CD4-positive, alpha-beta T cell treated with Interleukin-4 for 1 hour (primary cell): Measurements from ENCODE around the gene NOL9.
A peak's percentile ranks its signal among the peaks of the same experiment; 100 is the strongest.

Experiments used
- DNase-seq, 2 donors: peaks; one replicate each; pipeline ENCODE4 v3.0.0-alpha.2; 2020 to 2022

NOL9 gene

GRCh38 chr1:6588893-6589520 is 34.7 kb upstream of the NOL9 start:
- DNase-seq, result no peak

DNA sequence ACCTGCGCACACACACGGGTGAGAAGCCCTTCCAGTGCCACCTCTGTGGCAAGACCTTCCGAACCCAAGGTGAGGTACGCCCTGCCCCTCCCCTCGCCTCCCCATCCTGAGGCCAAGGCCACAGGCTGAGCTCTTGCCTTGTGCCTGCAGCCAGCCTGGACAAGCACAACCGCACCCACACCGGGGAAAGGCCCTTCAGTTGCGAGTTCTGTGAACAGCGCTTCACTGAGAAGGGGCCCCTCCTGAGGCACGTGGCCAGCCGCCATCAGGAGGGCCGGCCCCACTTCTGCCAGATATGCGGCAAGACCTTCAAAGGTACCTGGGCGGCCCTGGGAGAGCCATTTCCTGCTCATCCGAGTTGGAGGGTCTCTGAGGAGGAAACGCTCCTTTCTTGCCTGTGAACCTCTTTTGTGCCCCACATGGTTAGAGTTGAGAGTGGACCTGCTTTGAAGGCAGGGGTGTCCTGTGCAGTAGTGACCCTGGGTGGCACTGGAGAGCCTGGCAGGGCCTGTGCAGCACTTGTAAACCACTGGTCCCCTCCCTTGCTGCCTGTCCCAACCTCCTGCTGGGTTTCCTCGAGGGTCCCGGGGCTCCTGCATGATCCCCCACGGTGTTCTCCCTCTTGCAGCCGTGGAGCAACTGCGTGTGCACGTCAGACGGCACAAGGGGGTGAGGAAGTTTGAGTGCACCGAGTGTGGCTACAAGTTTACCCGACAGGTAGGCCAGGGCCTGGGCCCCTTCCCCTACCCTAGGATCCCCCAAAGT is 34.0 kb upstream of the NOL9 start:
- DNase-seq, result no peak

GRCh38 chr1:6587261-6588005 is 33.1 kb upstream of the NOL9 start:
- DNase-seq, result no peak

GRCh38 chr1:6586404-6586816 is 32.1 kb upstream of the NOL9 start:
- DNase-seq, result no peak

- DNase-seq, result no peak
Observed at GRCh38 chr1:6585841-6586240, 31.5 kb upstream of the NOL9 start.

GRCh38 chr1:6585081-6585722 is 30.9 kb upstream of the NOL9 start:
- no peak for DNase-seq

- no peak for DNase-seq
Observed at GRCh38 chr1:6584126-6585080, 30.1 kb upstream of the NOL9 start.

- no peak for DNase-seq
Observed at GRCh38 chr1:6582370-6582769, 28.1 kb upstream of the NOL9 start.

DNA sequence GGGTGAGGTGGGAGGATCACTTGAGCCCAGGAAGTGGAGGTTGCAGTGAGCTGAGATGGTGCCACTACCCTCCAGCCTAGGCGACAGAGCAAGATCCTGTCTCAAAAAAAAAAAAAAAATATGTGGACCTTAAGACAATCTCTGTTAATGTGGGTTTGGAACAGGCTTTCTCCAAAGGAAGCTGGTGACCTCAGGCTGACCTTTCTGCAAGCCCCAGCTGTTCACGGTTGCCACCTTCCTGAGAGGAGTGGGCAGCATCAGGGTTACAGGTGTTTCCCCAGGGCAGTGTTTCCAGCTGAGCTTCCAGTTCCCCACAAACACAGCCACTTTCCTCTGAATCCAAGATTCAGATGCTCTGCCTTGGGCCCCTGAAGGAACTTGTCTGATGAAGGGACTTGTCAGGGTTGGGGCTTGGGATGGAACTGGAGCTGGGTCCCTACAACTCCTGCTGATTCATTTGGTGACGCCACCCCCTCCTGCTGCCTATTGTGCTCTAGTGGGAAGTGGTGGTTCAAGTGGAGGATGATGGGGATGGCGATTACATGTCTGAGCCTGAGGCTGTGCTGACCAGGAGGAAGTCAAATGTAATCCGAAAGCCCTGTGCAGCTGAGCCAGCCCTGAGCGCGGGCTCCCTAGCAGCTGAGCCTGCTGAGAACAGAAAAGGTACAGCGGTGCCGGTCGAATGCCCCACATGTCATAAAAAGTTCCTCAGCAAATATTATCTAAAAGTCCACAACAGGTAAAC is 27.4 kb upstream of the NOL9 start:
- peak in 1 of 2 donors; percentile 59 for DNase-seq

- peak; percentile 5 to 17 for DNase-seq
Observed at GRCh38 chr1:6580593-6581409, 26.5 kb upstream of the NOL9 start.

DNA sequence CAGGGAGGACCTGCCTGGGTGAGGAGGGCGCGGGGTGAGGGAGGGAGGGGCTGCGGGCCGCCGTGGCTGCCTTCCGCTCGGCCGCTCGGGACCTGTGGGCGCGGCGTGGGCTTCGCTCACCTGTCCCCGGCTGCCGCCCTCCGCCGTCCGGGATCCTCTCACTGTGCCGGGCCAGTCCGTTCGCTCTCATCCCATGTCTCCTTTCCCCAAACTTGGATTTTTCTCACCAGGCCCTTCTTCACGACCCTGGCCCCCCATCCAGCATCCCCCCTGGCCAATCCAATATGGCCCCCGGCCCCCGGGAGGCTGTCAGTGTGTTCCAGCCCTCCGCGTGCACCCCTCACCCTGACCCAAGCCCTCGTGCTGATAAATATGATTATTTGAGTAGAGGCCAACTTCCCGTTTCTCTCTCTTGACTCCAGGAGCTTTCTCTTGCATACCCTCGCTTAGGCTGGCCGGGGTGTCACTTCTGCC is 25.8 kb upstream of the NOL9 start:
- DNase-seq, result peak in 1 of 2 donors; percentile 20

GRCh38 chr1:6579374-6580118 is 25.2 kb upstream of the NOL9 start, which contains the start of gene ZBTB48:
TSS of gene ZBTB48 (plus strand) at chr1:6579994. CDS start at chr1:6580610, 616 bp downstream.
- DNase-seq, result peak; percentile 97 to 98

GRCh38 chr1:6578624-6579373 is 24.5 kb upstream of the NOL9 start:
- no peak for DNase-seq

DNA sequence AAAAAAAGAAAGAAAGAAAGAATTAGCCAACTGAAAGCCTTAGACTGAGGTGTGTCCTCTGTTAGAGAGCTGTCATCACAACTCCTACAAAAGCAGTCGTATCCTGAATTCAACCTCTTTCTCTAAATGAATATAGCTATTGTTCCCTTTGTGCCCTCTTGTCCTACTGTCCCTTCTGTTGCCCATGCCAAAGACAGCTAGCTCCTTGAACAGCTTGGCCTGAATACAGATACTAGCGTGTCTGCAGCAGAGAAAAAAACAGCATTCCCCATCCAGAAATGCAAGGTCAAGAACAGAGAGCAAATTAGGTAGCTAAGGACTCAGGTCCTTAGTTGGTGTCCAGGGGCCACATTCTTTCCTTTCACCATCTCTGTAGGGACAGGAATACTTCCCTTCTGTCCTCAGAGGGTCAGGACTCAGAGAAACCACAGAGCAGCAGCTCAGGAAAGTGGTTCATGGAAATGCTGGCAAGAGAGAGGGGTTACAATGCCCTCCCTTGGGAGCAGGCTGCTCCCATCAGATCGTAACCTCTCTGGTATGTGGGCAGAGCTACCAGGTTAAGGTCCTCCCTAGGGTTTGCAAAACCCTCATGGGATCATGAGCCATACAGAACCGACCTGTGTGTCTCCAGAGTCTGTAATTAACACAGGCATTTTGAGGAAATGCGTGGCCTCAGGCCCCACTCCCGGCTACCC is 23.7 kb upstream of the NOL9 start:
- no peak for DNase-seq

GRCh38 chr1:6574818-6575217 is 20.5 kb upstream of the NOL9 start:
- no peak for DNase-seq

- DNase-seq, result no peak
Observed at GRCh38 chr1:6574025-6574620, 19.8 kb upstream of the NOL9 start.

DNA sequence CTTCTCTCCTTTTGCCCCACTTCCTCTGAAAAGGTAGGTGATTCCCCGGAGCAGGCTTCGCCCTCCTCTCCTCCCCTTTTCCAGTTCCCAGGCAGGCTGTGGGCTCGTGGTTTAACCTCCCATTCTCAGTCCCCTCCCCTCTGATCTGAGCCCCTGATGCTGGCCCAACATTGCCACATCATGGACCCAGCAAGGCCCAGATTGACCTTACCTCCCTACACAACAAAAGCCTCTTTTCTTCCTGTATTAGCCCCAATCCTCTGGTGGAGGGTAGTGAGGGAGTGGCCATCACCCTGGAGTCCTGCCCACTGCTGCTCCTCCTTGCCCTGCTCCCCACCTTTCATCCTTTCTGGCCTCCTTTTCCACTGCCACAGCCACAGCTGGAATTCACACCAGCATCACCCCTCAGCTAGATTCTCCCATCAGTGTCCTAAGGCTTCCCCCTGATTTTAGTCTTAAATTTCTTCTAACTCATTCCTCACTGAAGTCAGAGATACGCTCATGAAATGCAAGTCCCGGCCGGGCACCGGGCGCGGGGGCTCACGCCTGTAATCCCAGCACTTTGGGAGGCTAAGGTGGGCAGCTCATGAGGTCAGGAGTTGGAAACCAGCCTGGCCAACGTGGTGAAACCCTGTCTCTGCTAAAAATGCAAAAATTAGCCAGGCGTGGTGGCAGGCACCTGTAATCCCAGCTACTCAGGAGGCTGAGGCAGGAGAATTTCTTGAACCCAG is 18.5 kb upstream of the NOL9 start:
- no peak for DNase-seq
